Lower leg skin (tissue), 3 donors: ENCODE results near the gene TBC1D7.

Experiments used
- POLR2A ChIP-seq, 2 donors: fragments of 450-650 bp; IDR thresholded peaks; one replicate each; pipeline ENCODE4 v1.6.1; 2016 to 2017; ENCODE audit warnings: antibody characterized with exemption in 2 of 2, mild to moderate bottlenecking in 1 of 2, moderate library complexity in 1 of 2
- TF ChIP-seq, protein P1 (sequence below), 3 donors: fragments of 450-650 bp; IDR thresholded peaks; one replicate each; pipeline ENCODE4 v1.5.1; 2016; ENCODE audit warnings: antibody characterized with exemption in 3 of 3, mild to moderate bottlenecking in 3 of 3, moderate library complexity in 2 of 3

DNA sequence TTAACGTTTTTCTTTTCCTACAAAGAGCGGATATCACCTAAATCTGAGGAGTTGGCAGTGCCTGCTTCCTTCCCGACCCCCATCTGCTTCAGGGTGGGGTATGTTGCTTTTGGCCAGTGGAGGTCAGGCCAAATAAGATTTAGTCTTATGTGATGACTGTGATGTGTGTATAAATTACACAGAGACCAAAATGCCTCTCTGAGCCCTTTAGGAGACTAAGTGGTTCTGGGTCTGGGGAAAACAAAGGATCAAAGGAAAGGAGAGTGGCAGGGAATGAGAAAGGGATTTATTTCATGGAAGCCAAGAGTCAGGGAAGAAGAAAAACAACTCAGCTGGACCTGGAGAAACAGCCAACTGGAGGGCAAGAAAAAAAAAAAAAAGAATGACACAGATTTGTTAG, 39.1 kb upstream of the TBC1D7 start:
- no peak for TF ChIP-seq POLR2A (IDR thresholded peaks at IDR 0.05)
- TF ChIP-seq, protein P1, sequence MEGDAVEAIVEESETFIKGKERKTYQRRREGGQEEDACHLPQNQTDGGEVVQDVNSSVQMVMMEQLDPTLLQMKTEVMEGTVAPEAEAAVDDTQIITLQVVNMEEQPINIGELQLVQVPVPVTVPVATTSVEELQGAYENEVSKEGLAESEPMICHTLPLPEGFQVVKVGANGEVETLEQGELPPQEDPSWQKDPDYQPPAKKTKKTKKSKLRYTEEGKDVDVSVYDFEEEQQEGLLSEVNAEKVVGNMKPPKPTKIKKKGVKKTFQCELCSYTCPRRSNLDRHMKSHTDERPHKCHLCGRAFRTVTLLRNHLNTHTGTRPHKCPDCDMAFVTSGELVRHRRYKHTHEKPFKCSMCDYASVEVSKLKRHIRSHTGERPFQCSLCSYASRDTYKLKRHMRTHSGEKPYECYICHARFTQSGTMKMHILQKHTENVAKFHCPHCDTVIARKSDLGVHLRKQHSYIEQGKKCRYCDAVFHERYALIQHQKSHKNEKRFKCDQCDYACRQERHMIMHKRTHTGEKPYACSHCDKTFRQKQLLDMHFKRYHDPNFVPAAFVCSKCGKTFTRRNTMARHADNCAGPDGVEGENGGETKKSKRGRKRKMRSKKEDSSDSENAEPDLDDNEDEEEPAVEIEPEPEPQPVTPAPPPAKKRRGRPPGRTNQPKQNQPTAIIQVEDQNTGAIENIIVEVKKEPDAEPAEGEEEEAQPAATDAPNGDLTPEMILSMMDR (IDR thresholded peaks at IDR 0.05): no peak
